Loucy (cell line): ENCODE results near the gene AGPAT2.

ENCODE experiments used
- H2AFZ ChIP-seq: fragments of 200-600 bp; sonication (generic); 2 replicates; pipeline ENCODE4 v1.6.0; 2016; ENCODE audit warnings: antibody characterized with exemption, mild to moderate bottlenecking, low read length, moderate library complexity
- H3F3A ChIP-seq: fragments of 200-600 bp; 2 replicates; pipeline ENCODE4 v1.6.0; 2016; ENCODE audit warnings: antibody characterized with exemption, low read depth, mild to moderate bottlenecking
- H3K27me3 ChIP-seq: fragments of 200-600 bp; sonication (generic); 2 replicates; pipeline ENCODE4 v1.6.1; 2014; ENCODE audit warnings: low read length, mild to moderate bottlenecking; ENCODE audit not compliant: insufficient read depth, poor library complexity, severe bottlenecking
- H3K36me3 ChIP-seq: fragments of 200-600 bp; sonication (generic); 2 replicates; pipeline ENCODE4 v1.6.1; 2016; ENCODE audit warnings: low read length; ENCODE audit not compliant: insufficient read depth
- H3K4me1 ChIP-seq: fragments of 200-600 bp; sonication (generic); 2 replicates; pipeline ENCODE4 v1.5.1; 2014; ENCODE audit warnings: low read length, mild to moderate bottlenecking; ENCODE audit not compliant: insufficient read depth, poor library complexity, severe bottlenecking
- H3K4me2 ChIP-seq: fragments of 200-600 bp; sonication (generic); 2 replicates; pipeline ENCODE4 v1.6.0; 2014; ENCODE audit warnings: antibody characterized with exemption, low read length, low read depth, mild to moderate bottlenecking; ENCODE audit not compliant: poor library complexity, severe bottlenecking
- H3K4me3 ChIP-seq: fragments of 200-600 bp; sonication (generic); 2 replicates; pipeline ENCODE4 v1.5.1; 2014; ENCODE audit warnings: low read length, mild to moderate bottlenecking, mixed read lengths; ENCODE audit not compliant: poor library complexity, severe bottlenecking
- H3K79me2 ChIP-seq: fragments of 200-600 bp; sonication (generic); 2 replicates; pipeline ENCODE4 v1.6.1; 2014; ENCODE audit warnings: low read length; ENCODE audit not compliant: insufficient read depth
- H3K9ac ChIP-seq: fragments of 200-600 bp; sonication (generic); 2 replicates; pipeline ENCODE4 v1.6.0; 2014; ENCODE audit warnings: mild to moderate bottlenecking, low read depth, low read length, moderate library complexity; ENCODE audit not compliant: poor library complexity, severe bottlenecking
- H3K9me2 ChIP-seq: fragments of 200-600 bp; sonication (generic); replicated peaks from 2 replicates; pipeline ENCODE4 v1.6.1; 2016; ENCODE audit warnings: low read depth, low read length, mixed read lengths
- H3K9me3 ChIP-seq: fragments of 200-600 bp; sonication (generic); 2 replicates; pipeline ENCODE4 v1.6.1; 2014; ENCODE audit warnings: mild to moderate bottlenecking, antibody characterized with exemption, low read length, low read depth; ENCODE audit not compliant: insufficient read depth
- H4K20me1 ChIP-seq: fragments of 200-600 bp; sonication (generic); 2 replicates; pipeline ENCODE4 v1.6.0; 2014; ENCODE audit warnings: antibody characterized with exemption, low read length, mild to moderate bottlenecking; ENCODE audit not compliant: insufficient read depth, poor library complexity, severe bottlenecking
- EZH2phosphoT487 ChIP-seq: fragments of 200-600 bp; IDR thresholded peaks from 2 replicates; pipeline ENCODE4 v1.6.1; 2018; ENCODE audit warnings: antibody characterized with exemption, mild to moderate bottlenecking, moderate library complexity, borderline replicate concordance
- TF ChIP-seq, protein P1 (sequence below): fragments of 200-600 bp; sonication (generic); conservative IDR thresholded peaks from 2 replicates; pipeline ENCODE4 v1.5.1; 2014; ENCODE audit warnings: mild to moderate bottlenecking, antibody characterized with exemption, low read length

The AGPAT2 gene

DNA sequence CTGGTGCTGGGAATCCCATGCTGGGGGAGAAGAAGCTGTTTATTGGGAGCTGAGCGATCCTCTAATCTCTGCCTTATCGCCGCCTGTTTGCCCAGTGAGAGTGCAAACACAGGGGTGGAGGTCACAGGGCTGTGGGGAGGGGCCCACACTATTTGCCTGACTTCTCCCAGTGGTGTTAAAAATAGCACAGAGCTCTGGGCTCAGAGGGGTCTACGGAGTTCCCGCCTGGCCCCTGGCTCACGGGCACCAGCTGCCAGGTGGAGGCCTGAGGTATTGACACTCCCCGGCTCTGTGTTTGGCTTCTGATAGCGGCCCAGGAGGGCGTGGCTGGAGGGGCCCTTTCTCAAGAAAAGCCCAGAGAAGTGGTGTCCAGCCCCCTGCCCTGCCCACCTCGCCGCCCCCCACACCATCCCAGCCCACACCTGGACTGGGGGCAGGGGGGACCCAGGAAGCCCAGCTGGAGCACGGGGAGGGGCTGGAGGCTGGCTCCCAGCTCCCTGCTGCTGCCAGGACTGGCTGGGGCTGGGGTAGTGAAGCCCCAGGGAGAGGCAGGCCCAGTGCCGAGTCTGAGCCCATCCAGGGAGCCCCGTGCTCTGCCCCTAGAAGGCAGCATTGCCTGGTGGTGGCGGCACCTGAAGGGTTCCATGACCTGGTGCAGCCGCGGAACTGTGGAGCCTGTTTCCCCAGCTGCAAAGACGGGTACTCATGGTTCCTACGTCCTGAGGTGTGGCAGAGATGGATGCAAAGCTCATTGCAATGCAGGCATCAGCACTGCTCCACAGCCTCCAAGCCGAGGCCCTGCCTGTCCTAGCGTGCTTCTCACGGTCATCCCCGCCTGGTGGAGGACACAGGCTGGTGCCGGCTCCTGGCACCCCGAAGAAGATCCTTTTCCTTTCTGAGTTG lies 60.3 kb downstream of the AGPAT2 start:
- Histone ChIP-seq H2AFZ (no peak overlapping the region), H3K4me3 (no peak overlapping the region), H3K4me1 (no peaks in the 10 kb centered on the region), H3F3A (no peaks in the 10 kb centered on the region), H3K9me2 (no peaks in the 10 kb centered on the region), H3K36me3 (no peaks in the 10 kb centered on the region), H3K4me2 (no peak overlapping the region), H3K27me3 (no peaks in the 10 kb centered on the region), H3K9ac (no peak overlapping the region), H3K9me3 (no peaks in the 10 kb centered on the region), H3K79me2 (no peaks in the 10 kb centered on the region), H4K20me1 (no peaks in the 10 kb centered on the region)
- TF ChIP-seq EZH2phosphoT487 = no peak
- TF ChIP-seq, protein P1, sequence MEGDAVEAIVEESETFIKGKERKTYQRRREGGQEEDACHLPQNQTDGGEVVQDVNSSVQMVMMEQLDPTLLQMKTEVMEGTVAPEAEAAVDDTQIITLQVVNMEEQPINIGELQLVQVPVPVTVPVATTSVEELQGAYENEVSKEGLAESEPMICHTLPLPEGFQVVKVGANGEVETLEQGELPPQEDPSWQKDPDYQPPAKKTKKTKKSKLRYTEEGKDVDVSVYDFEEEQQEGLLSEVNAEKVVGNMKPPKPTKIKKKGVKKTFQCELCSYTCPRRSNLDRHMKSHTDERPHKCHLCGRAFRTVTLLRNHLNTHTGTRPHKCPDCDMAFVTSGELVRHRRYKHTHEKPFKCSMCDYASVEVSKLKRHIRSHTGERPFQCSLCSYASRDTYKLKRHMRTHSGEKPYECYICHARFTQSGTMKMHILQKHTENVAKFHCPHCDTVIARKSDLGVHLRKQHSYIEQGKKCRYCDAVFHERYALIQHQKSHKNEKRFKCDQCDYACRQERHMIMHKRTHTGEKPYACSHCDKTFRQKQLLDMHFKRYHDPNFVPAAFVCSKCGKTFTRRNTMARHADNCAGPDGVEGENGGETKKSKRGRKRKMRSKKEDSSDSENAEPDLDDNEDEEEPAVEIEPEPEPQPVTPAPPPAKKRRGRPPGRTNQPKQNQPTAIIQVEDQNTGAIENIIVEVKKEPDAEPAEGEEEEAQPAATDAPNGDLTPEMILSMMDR = no peak

DNA sequence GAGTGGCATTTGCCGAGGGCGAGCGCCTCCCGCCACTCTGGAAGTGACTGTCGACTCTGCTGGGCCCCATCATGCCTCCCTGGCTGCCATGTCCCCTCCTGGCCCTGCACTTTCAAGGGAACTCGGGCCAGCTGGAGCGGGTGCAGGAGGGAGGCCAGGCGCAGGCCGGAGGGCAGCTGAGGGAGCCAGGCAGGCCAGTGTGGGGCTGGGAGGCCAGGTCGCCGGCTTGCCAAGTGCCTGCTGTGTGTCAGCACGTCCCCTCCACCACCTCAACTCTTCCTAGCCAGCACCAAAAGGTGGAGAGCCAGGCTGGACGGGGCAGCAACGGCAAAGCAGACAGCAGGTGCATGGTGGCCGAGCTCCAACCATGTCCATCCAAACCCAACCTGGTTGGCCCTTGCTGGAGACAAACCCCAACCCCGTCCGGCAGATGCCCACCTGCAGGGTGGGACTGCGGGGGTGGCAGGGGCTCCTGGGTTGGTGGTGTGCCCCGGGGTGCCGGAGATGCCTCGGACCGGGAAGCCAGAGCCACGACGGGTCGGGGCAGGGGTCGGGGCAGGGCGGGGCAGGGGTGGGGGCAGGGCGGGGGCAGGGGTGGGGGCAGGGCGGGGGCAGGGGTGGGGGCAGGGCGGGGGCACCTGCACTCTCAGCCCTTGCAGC lies 61.1 kb downstream of the AGPAT2 start:
- H4K20me1 ChIP-seq = no peaks in the 10 kb centered on the region
- H3K36me3 ChIP-seq = no peaks in the 10 kb centered on the region
- H3F3A ChIP-seq = no peaks in the 10 kb centered on the region
- H3K9me2 ChIP-seq = no peaks in the 10 kb centered on the region
- H3K79me2 ChIP-seq = no peaks in the 10 kb centered on the region
- no peak overlapping the region for H3K4me2 ChIP-seq
- no peaks in the 10 kb centered on the region for H3K9me3 ChIP-seq
- no peak overlapping the region for H3K4me3 ChIP-seq
- no peak overlapping the region for H3K9ac ChIP-seq
- H3K27me3 ChIP-seq = no peaks in the 10 kb centered on the region
- TF ChIP-seq, protein P1 = no peak
- TF ChIP-seq EZH2phosphoT487 = no peak
- H3K4me1 ChIP-seq = no peaks in the 10 kb centered on the region
- no peak overlapping the region for H2AFZ ChIP-seq

DNA sequence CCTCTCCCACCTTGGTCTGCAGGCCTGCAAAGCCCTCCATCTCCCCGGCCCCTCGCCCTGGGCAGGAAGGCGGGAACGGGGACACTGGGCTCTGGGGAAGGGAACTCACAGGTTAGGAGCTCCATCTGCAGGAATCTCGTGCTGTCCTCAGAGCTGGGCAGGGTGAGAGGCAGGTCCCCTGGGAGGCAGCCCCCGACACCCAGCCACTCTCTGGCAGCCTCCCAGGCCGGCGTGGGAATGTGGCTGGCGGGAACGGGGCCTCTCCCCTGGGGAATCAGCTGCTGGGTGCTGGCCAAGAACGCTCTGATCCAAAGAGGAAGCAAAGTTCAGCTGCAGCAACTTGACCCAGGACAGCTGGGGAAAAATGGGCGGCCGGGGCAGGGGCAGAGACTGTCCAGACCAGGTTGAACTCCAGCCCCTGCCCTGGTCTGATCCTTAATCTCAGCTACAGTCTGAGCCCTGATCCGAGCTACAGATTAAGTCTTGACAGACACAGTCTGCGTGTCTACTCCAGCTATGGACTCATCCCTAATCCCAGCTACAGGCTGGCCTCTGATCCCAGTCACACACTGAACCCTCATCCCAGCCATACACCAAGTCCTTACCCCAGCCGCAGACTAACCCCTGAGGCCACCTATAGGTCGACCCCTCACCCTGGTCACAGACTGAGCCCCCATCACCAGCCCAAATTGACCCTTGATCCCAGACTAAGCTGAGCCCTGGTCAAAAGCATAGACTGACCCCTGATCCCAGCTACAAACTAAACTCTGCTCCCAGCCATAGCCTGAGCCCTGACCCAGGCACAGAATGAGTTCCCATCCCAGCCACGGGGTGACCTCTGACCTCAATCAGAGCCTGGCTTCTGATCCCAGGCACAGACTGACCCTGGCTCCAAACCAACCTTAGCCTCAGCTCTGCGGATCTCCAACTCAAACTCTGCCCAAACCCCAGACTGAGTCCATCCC lies 61.9 kb downstream of the AGPAT2 start:
- no peak overlapping the region for H2AFZ ChIP-seq
- no peaks in the 10 kb centered on the region for H3K9me3 ChIP-seq
- H3K9ac ChIP-seq = no peak overlapping the region
- H3F3A ChIP-seq = no peaks in the 10 kb centered on the region
- no peaks in the 10 kb centered on the region for H4K20me1 ChIP-seq
- no peaks in the 10 kb centered on the region for H3K79me2 ChIP-seq
- H3K4me3 ChIP-seq = no peak overlapping the region
- H3K4me2 ChIP-seq = no peak overlapping the region
- no peaks in the 10 kb centered on the region for H3K27me3 ChIP-seq
- H3K9me2 ChIP-seq = no peaks in the 10 kb centered on the region
- no peaks in the 10 kb centered on the region for H3K36me3 ChIP-seq
- TF ChIP-seq EZH2phosphoT487 = no peak
- no peaks in the 10 kb centered on the region for H3K4me1 ChIP-seq
